RWPE2 (cell line): ENCODE measurements around the gene PPP1R3D.
"Not testable (repeated sequence)": the region's sequence is repeated elsewhere in the genome, so short reads cannot be mapped to it uniquely, and the experiment has no call there.

Experiments
- ATAC-seq: fragments of 200-7000 bp; cut with Tn5 transposase; 3 replicates; pipeline ENCODE4 v1.9.1; 2021; ENCODE audit warnings: low read depth
- DNase-seq: peaks from one replicate; pipeline ENCODE4 v3.0.0-alpha.2; 2020; ENCODE audit warnings: low spot score
- H3K27ac ChIP-seq: fragments of 450-650 bp; 2 replicates; pipeline ENCODE4 v1.5.1; 2017; ENCODE audit warnings: mild to moderate bottlenecking; ENCODE audit not compliant: poor library complexity, severe bottlenecking
- H3K27me3 ChIP-seq: fragments of 250-450 bp; sonication (Bioruptor Pico); 2 replicates; pipeline ENCODE4 v1.5.1; 2021; ENCODE audit warnings: mild to moderate bottlenecking, moderate library complexity; ENCODE audit not compliant: insufficient read depth, poor library complexity, severe bottlenecking
- H3K36me3 ChIP-seq: fragments of 250-450 bp; sonication (Bioruptor Pico); 2 replicates; pipeline ENCODE4 v1.5.1; 2020; ENCODE audit warnings: low read depth, mild to moderate bottlenecking, moderate library complexity
- H3K4me1 ChIP-seq: fragments of 250-450 bp; sonication (Bioruptor Pico); 2 replicates; pipeline ENCODE4 v1.5.1; 2021; ENCODE audit warnings: mild to moderate bottlenecking, moderate library complexity; ENCODE audit not compliant: insufficient read depth, poor library complexity, severe bottlenecking
- H3K4me3 ChIP-seq: fragments of 250-450 bp; sonication (Bioruptor Pico); 2 replicates; pipeline ENCODE4 v1.5.1; 2021; ENCODE audit warnings: mild to moderate bottlenecking, moderate library complexity; ENCODE audit not compliant: severe bottlenecking
- H3K9me3 ChIP-seq: fragments of 250-450 bp; sonication (Bioruptor Pico); 2 replicates; pipeline ENCODE4 v1.5.1; 2021; ENCODE audit warnings: mild to moderate bottlenecking, moderate library complexity; ENCODE audit not compliant: severe bottlenecking
- CTCF ChIP-seq: fragments of 450-650 bp; IDR thresholded peaks from one replicate; pipeline ENCODE4 v1.5.1; 2017; ENCODE audit warnings: mild to moderate bottlenecking, moderate library complexity; ENCODE audit not compliant: poor library complexity, severe bottlenecking

The PPP1R3D gene

DNA sequence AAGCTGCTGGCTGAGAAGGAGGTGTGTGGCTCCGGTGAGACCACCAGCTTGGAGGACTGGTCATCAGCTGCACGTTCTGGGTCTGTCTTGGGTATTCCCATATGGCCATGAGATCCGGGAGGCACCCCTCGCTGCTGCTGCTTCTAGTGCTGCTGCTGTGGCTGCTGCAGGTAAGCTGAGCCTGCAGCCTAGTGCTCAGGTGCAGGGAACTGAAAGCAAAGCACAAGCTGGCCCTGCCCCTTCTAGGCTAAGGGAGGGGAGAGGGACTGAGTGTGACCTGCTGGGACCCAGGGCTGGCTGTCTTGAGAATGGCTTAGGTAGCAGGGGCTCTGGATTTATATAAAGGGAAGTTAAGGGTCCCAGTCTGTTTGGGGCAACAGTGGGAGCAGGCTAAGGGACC, 18.5 kb upstream of the PPP1R3D start:
- H3K27me3 ChIP-seq: no peaks in the 10 kb centered on the region
- no peak for DNase-seq
- no peaks in the 10 kb centered on the region for H3K36me3 ChIP-seq
- no peak overlapping the region for H3K27ac ChIP-seq
- peaks cover 16% of the 10 kb centered on the region for H3K4me1 ChIP-seq
- no peaks in the 10 kb centered on the region for H3K9me3 ChIP-seq
- ATAC-seq: no peak
- H3K4me3 ChIP-seq: no peak overlapping the region
- no peak for TF ChIP-seq CTCF

- TF ChIP-seq CTCF: no peak
- Histone ChIP-seq H3K9me3 (no peaks in the 10 kb centered on the region), H3K36me3 (no peaks in the 10 kb centered on the region), H3K4me1 (peaks cover 16% of the 10 kb centered on the region), H3K27me3 (no peaks in the 10 kb centered on the region), H3K4me3 (no peak within 1 kb of the TSS), H3K27ac (no peak within 1 kb of the TSS)
- DNase-seq (no peak), ATAC-seq (no peak)
These were observed 18.0 kb upstream of the PPP1R3D start, which contains the start of gene CDH26 for GRCh38 chr20:59958123-59958522. Gene CDH26, plus strand, starts transcription at chr20:59958423. Its CDS starts 304 bp downstream, at chr20:59958727.

DNA sequence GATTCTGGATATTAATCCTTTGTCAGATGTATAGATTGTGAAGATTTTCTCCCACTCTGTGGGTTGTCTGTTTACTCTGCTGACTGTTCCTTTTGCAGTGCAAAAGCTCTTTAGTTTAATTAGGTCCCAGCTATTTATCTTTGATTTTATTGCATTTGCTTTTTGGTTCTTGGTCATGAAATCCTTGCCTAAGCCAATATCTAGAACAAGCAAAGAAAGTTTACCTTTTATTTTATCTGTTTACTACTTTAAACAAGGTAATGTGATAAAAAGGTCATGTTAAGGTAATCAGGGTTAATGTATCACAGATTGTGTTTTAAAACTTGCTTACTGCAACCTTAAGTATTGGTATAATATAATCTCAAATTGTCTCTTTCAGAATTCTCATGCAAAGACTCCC, 17.5 kb upstream of the PPP1R3D start:
- H3K27me3 ChIP-seq, H3K4me3 ChIP-seq, H3K9me3 ChIP-seq, DNase-seq, H3K27ac ChIP-seq, H3K36me3 ChIP-seq, ATAC-seq: not testable (repeated sequence)
- H3K4me1 ChIP-seq: peaks cover 16% of the 10 kb centered on the region

DNA sequence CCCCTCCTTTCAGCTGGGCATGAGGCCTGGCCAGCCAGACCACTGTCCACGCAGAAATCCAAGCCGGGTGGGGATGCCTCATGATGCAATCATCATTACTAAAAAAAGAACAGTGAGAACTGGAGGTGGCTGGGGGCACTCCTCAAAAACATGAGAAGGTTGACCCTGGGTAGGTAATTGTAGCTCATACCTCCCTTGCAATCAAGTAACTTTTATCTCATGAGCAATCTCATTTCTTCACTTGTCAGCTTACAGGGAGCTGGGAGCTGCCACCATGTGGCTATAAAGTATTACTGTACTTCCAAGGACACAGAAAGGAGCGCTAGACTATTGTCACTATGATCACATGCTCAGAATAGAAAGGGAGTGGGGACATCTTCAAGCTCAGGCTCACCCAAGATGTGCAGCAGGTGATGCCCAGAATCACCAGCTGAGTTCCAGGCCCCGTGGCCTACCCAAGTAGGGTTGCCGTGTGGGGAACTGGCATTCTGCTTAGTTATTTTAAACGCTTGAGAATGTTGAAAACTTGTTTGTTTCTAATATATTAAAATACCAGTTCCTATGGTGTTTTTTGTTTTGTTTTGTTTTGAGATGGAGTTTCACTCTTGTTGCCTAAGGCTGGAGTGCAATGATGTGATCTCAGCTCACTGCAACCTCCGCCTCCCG, 15.2 kb upstream of the PPP1R3D start:
- TF ChIP-seq CTCF: peak; percentile 81
- Histone ChIP-seq H3K4me3 (no peak overlapping the region), H3K27me3 (no peaks in the 10 kb centered on the region), H3K27ac (no peak overlapping the region), H3K4me1 (no peaks in the 10 kb centered on the region), H3K36me3 (no peaks in the 10 kb centered on the region), H3K9me3 (no peaks in the 10 kb centered on the region)
- ATAC-seq: peak; percentile 67
- no peak for DNase-seq

- Histone ChIP-seq H3K36me3 (peaks cover 2% of the 10 kb centered on the region), H3K4me1 (no peaks in the 10 kb centered on the region), H3K4me3 (no peak overlapping the region), H3K9me3 (no peaks in the 10 kb centered on the region), H3K27ac (no peak overlapping the region), H3K27me3 (no peaks in the 10 kb centered on the region)
- peak; percentile 24; the same call in 2 of the 3 replicates for ATAC-seq
- DNase-seq: no peak
- TF ChIP-seq CTCF: no peak
These were observed 14.6 kb upstream of the PPP1R3D start for GRCh38 chr20:59954718-59955117.
